Heart left ventricle (tissue), 16 donors: ENCODE results near the gene SPPL2B. TPM values are rescaled to one million over a fixed set of nuclear protein-coding genes. Genes with fewer than 3 reads are reported as not detected.

ENCODE experiments used
- ATAC-seq, 4 donors: fragments of 200-7000 bp; cut with Tn5 transposase; one replicate each; pipeline ENCODE4 v1.9.1; 2020 to 2022; ENCODE audit warnings: moderate library complexity in 4 of 4, mild to moderate bottlenecking in 3 of 4, moderate number of reproducible peaks in 1 of 4
- DNase-seq, 5 donors: peaks; one replicate each; pipeline ENCODE4 v3.0.0-alpha.2; 2020
- H3K27ac ChIP-seq, 12 donors: fragments of 200-600 bp; sonication (generic) in 4 of 12; one replicate each; pipeline versions ENCODE4 v1.5.0 to v1.8.0; 2016 to 2022; ENCODE audit warnings: mild to moderate bottlenecking in 2 of 12
- H3K27me3 ChIP-seq, 9 donors: fragments of 200-600 bp; sonication (generic) in 2 of 9; one replicate each; pipeline versions ENCODE4 v1.5.1 to v1.8.0; 2016 to 2022; ENCODE audit warnings: mild to moderate bottlenecking in 3 of 9
- H3K36me3 ChIP-seq, 9 donors: fragments of 200-600 bp; sonication (generic) in 2 of 9; one replicate each; pipeline versions ENCODE4 v1.5.0 to v1.8.0; 2018 to 2022; ENCODE audit warnings: mild to moderate bottlenecking in 2 of 9
- H3K4me1 ChIP-seq, 12 donors: fragments of 200-600 bp; sonication (generic) in 4 of 12; one replicate each; pipeline versions ENCODE4 v1.5.0 to v1.8.0; 2016 to 2022; ENCODE audit warnings: mild to moderate bottlenecking in 3 of 12
- H3K4me3 ChIP-seq, 12 donors: fragments of 200-600 bp; sonication (generic) in 4 of 12; one replicate each; pipeline versions ENCODE4 v1.5.0 to v1.8.0; 2017 to 2022; ENCODE audit warnings: mild to moderate bottlenecking in 9 of 12, moderate library complexity in 4 of 12
- H3K9me3 ChIP-seq, 12 donors: fragments of 200-600 bp; sonication (generic) in 4 of 12; one replicate each; pipeline versions ENCODE4 v1.5.0 to v1.8.0; 2016 to 2022; ENCODE audit warnings: mild to moderate bottlenecking in 1 of 12
- CTCF ChIP-seq, 12 donors: fragments of 200-600 bp; sonication (generic) in 4 of 12; IDR thresholded peaks; one replicate each; pipeline versions ENCODE4 v1.5.0 to v1.8.0; 2018 to 2022; ENCODE audit warnings: antibody characterized with exemption in 12 of 12, mild to moderate bottlenecking in 5 of 12
- POLR2A ChIP-seq, 2 donors: fragments of 450-650 bp; IDR thresholded peaks; one replicate each; pipeline ENCODE4 v1.6.1; 2017; ENCODE audit warnings: antibody characterized with exemption in 2 of 2, mild to moderate bottlenecking in 2 of 2, moderate library complexity in 2 of 2
- WGBS, 4 donors: extraction: QIAGEN DNeasy Blood & Tissue Kit in 2 of 4; methylation state at CpG; one replicate each; pipeline versions ENCODE4 v1.1.5 to v1.1.7; 2013 to 2018; 5-methylcytosine and 5-hydroxymethylcytosine counted together
- intact Hi-C, 10 donors: fragments of 100-400 bp; cut with DNase I; formaldehyde crosslinking; loops; one replicate each; pipeline versions ENCODE4 v1.11.1 to v1.14.2; 2022
- polyA plus RNA-seq, 2 donors: library from polyadenylated mRNA; stranded (reverse); fragments of 200-250 nt; gene quantifications; one replicate each; pipeline ENCODE4 v1.2.3, GENCODE V29; 2013
- total RNA-seq, 9 donors: library from RNA; depleted of rRNA in 2 of 9; stranded (reverse); fragments of >200 nt in 2 of 9; fragmentation: NEBNext Ultra II Directional in 3 of 9; extraction: Animal tissue kit (Norgen Biotek cat#: 25700) in 3 of 9; gene quantifications; one replicate each; pipeline versions ENCODE4 v1.1.0 to v1.2.4, GENCODE V29; 2016 to 2023
- donor health status: ischemic (EF 13 %, LVEDD 7.1; RV severe dilation, severe dysfunction).
- donor health status: healthy with polysubstance abuse.
- donor health status: DM: no; HTN: yes; CAD: no.
- donor health status: DM: no; HTN: no; CAD: no.
- donor health status: ischemic (EF 25% LVEDD 6.9; RV normal size, moderate dysfunction).
- donor health status: ischemic (EF 25% LVEDD 5.7; RV mildly dilated, moderate dysfunction).
- donor health status: healthy.
- donor health status: DM: yes; HTN: yes; CAD: no.
- donor health status: ischemic (EF 35%, LVEDD 5.7; RV mildly dilated, moderate dysfunction).
- donor health status: nonischemic (EF 11% LVEDD 7.7; RV severe dilation, severe dysfunction).
- donor health status: DM: yes; HTN: yes; CAD: no.
- donor health status: PGD.
- donor health status: ischemic (EF 29% LVEDD 5.4; RV normal size, mild dysfunction).
- donor health status: nonischemic (EF 23%, LVEDD 6.1; RV moderate dilation, normal function).

Gene SPPL2B
- total and polyA plus RNA-seq, 11 donors = 17.6 to 31.2 (median 21.6) TPM

GRCh38 chr19:2282062-2282861 lies 46.2 kb upstream of the SPPL2B start, which contains the start of gene PEAK3:
Gene PEAK3 (minus strand): TSS chr19:2282175. CDS start chr19:2280931, 1,244 bp downstream.
- Histone ChIP-seq H3K27ac (peak within 1 kb of the TSS in 10 of 12 donors; percentile 9 to 82 (median 53)), H3K4me3 (peak within 1 kb of the TSS in 11 of 12 donors; percentile 22 to 61 (median 48)), H3K9me3 (no peaks in the 10 kb centered on the region), H3K27me3 (peaks cover 0 to 22% (median 0%) of the 10 kb centered on the region in 9 donors), H3K36me3 (no peaks in the 10 kb centered on the region), H3K4me1 (peaks cover 0 to 18% (median 10%) of the 10 kb centered on the region in 12 donors)
- DNase-seq (peak; percentile 81 to 93 (median 85)), ATAC-seq (peak; percentile 87 to 96 (median 90))
- WGBS, 4 donors = 4 to 15% (median 6%) methylated on average over 27 to 41 of the region's 41 CpGs
- TF ChIP-seq CTCF (IDR thresholded peaks at IDR 0.05) (no peak), POLR2A (IDR thresholded peaks at IDR 0.05) (peak in 1 of 2 donors; percentile 10)
- intact Hi-C loops = loop anchor here in 1 of 10 donors (10.0 kb wide), 1 partner anchor 113 kb away; no protein-coding TSS in a partner anchor

- WGBS, 4 donors = 68 to 76% (median 71%) methylated on average over 9 to 11 of the region's 11 CpGs
- Histone ChIP-seq H3K9me3 (no peaks in the 10 kb centered on the region), H3K4me3 (peak overlapping the region in 7 of 12 donors; percentile 44 to 61 (median 51)), H3K36me3 (no peaks in the 10 kb centered on the region), H3K27ac (peak overlapping the region in 1 of 12 donors; percentile 33), H3K4me1 (peaks cover 0 to 21% (median 10%) of the 10 kb centered on the region in 12 donors), H3K27me3 (peaks cover 0 to 27% (median 0%) of the 10 kb centered on the region in 9 donors)
- no peak for DNase-seq
- ATAC-seq = no peak
- no peak for TF ChIP-seq CTCF (IDR thresholded peaks at IDR 0.05)
- no peak for TF ChIP-seq POLR2A (IDR thresholded peaks at IDR 0.05)
- intact Hi-C loops = loop anchor here in 1 of 10 donors (10.0 kb wide), 1 partner anchor 112 kb away; no protein-coding TSS in a partner anchor
Measured at GRCh38 chr19:2282862-2283237, 45.6 kb upstream of the SPPL2B start.

- Histone ChIP-seq H3K27me3 (peaks cover 0 to 38% (median 8%) of the 10 kb centered on the region in 9 donors), H3K36me3 (no peaks in the 10 kb centered on the region), H3K4me1 (peaks cover 0 to 32% (median 10%) of the 10 kb centered on the region in 12 donors), H3K4me3 (no peak overlapping the region), H3K27ac (no peak overlapping the region), H3K9me3 (no peaks in the 10 kb centered on the region)
- WGBS, 4 donors = 93 to 99% (median 96%) methylated on average over 8 of the region's 8 CpGs
- no peak for DNase-seq
- intact Hi-C loops = loop anchor here in 1 of 10 donors (10.0 kb wide), 1 partner anchor 111 kb away; no protein-coding TSS in a partner anchor
- no peak for TF ChIP-seq POLR2A (IDR thresholded peaks at IDR 0.05)
- no peak for TF ChIP-seq CTCF (IDR thresholded peaks at IDR 0.05)
- no peak for ATAC-seq
Measured at GRCh38 chr19:2283835-2284507, 44.5 kb upstream of the SPPL2B start.
